Activated gamma-delta T cell treated with Interleukin-2 at 50 U/mL for 16 hours (primary cell): ENCODE measurements around the gene ZNF766.
"Not testable (repeated sequence)": the region's sequence is repeated elsewhere in the genome, so short reads cannot be mapped to it uniquely, and the experiment has no call there.

Experiments
- DNase-seq: peaks from one replicate; pipeline ENCODE4 v3.0.0-alpha.2; 2020

The ZNF766 gene

DNA sequence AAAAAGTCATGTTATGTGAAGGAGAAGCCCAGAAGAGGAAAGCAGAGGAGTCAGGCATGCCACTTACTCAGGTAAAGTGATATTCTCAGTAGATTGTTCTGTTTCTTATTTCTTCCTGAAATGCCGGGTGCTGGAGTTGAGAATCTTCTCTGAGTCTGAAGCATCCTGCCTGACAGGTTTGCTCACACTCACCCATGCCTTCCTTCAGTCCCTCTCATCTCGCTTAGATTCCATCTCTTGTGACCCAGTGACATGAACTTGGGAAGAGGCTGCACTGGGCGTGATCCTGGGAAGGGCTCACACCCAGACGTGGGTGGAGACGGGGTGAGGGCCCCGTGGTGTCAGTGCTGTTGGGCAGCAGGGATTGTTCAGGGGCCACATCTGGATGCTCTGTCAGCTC lies 8.1 kb downstream of the ZNF766 start:
- DNase-seq = no peak

DNA sequence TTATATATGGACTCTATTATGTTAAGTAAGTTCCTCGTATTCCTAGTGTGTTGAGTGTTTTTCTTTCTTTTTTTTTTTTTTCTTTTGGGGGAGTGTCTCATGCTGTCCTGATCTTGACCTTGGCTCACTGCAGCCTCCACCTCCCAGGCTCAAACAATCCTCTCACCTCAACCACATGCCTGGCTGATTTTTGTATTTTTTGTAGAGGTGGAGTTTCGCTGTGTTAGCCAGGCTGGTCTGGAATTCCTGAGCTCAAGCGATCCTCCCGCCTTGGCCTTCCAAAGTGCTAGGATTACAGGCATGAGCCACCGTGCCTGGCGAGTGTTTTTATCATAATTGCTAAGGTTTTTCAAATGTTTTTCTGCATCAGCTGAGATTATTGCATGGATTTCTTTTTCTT lies 16.9 kb downstream of the ZNF766 start:
- no peak for DNase-seq

DNA sequence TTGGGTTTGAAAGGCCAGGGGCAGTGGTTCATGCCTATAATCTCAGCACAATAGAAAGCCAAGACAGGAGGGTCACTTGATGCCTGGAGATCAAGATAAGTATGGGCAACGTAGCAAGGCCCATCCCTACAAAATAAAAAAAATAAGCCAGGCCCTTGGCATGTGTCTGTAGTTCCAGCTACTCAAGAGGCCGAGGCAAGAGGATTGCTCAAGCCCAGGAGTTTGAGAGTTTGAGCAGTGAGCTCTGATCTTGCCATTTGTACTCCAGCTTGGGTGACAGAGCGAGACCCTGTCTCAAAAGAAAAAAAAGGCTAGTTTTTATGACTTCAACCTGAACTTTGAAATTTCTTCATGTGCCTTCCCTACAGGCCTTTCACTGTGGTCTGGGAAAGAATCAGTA lies 22.4 kb downstream of the ZNF766 start:
- DNase-seq = no peak

DNA sequence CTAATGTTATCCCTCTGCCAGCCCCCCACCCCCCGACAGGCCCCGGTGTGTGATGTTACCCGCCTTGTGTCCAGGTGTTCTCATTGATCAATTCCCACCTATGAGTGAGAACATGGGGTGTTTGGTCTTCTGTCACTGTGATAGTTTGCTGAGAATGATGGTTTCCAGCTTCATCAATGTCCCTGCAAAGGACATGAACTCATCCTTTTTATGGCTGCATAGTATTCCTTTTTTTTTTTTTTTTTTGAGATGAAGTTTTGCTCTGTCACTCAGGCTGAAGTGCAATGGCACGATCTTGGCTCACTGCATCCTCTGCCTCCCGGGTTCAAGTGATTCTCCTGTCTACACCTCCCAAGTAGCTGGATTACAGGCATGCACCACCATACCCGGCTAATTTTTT lies 23.6 kb downstream of the ZNF766 start:
- not testable (repeated sequence) for DNase-seq

DNA sequence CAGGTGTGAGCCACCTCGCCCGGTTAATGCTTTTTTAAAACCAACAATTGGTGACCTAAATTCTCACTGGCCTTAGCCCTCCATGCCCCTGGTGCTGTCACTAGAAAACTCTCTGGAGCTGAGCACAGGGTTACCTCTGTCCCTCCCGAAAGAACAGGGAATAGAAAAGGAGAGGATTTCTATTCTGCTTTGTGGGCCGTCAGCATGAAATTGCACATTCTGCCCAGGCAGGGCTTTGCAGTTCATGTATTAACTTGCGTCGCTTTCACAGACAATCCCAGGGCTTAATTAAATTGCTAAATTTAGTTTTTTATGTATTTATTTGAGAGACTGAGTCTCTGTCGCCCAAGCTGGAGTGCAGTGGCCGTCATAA lies 27.0 kb downstream of the ZNF766 start:
- no peak for DNase-seq

DNA sequence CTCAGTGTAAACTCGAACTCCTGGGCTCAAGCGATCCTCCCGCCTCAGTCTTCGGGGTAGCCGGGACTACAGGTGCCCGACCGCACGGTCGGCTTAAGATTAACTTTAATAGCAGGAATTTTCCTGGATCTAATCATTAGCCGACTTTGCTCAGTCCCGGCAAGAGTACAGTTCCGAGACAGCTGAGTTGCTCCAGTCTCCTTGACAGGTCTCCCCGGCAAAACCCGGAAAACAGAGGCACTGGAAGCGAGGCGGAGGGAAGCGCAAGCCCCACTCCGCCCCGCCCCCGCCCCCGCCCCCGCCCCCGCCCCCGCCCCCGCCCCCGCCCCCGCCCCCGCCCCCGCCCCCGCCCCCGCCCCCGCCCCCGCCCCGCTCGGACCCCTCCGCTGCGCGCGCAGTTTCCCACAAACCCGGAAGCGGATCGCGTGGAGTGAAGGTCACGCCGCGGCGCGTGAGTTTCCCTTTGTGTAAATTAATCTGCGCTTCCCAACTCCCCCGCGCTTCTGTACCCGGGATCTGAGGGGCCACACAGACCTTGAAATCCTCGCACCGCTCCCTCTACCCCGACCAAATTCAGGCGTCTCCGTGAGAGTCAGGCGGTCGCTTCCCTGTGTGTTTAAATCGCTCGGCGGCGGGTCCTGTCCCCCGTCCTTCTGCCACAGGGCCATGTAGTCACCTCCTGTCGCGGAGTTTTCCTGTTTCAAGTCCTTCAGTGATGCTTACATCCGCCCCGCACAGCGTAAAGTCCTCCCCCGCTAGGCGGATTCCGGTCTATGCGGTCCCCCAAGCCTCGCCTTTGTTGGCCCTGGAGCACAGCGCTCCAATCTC lies 27.6 kb downstream of the ZNF766 start, which contains the start of gene ZNF480:
TSS of gene ZNF480 (plus strand) at position 397 of the 828 bp plus-strand sequence. CDS start 3,244 bp downstream, outside the sequence.
- peak; percentile 87 for DNase-seq

DNA sequence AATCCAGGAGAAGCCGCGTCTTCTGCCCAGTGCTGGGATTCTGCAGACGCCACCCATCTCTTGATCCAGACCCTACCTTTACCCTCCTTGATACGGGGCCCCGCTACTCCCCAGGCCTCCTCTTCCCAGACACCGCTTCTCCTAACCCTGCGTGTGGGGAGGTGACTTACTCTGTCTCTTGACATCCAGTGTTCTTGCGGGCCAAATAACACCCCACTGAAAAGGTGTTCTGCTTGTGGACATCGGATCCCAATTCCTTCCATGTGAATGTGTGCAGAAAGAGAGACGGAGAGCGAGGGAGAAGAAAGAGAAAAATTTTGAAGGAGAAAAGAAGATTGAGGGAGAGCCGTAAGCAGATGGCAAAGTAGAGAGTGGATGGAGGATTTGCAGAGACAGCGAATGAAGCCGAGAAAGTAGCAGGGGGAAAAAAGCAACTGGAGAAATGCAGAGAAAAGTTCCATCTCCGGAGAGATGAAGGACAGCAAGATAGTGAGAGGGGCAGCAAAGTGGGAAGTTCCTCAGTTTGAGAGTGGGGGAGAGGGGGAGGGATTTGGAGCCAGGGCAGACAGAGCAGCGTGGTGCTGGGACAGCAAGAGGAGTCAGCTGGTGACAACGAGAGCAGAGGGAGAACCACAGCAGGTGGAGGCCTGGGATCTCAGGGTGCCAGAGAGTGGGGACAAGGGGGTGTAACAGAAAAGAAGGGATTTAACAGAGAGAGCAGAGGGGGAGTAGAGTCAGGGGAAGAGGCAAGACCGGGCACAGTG lies 28.4 kb downstream of the ZNF766 start:
- no peak for DNase-seq

DNA sequence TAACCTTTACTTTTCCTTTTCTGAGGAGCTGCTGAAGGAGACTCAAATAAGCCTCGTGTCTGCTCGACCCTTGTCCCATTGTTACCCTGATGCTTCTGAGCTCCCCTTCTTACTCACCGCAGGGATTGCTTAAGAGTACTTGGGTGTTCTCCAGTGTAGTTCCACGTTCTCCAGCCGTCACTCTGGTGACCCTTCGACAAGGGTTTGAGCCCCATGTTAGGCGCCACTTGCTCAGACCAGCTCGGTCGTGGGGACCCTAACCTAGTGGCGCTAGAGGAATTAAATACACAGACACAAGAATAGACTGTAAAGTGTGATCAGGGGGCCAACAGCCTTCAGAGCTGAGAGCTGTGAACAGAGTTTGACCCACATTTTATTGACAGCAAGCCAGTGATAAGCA lies 37.9 kb downstream of the ZNF766 start:
- DNase-seq = no peak

DNA sequence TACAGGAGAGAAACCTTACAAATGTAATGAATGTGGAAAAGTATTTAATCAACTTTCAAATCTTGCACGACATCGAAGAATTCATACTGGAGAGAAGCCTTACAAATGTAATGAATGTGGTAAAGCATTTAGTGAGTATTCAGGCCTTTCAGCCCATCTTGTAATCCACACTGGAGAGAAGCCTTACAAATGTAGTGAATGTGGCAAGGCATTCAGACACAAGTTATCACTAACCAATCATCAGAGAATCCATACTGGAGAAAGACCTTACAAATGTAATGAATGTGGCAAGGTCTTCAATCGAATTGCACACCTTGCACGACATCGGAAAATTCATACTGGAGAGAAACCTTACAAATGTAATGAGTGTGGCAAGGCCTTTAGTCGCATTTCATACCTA lies 53.0 kb downstream of the ZNF766 start:
- DNase-seq = no peak

DNA sequence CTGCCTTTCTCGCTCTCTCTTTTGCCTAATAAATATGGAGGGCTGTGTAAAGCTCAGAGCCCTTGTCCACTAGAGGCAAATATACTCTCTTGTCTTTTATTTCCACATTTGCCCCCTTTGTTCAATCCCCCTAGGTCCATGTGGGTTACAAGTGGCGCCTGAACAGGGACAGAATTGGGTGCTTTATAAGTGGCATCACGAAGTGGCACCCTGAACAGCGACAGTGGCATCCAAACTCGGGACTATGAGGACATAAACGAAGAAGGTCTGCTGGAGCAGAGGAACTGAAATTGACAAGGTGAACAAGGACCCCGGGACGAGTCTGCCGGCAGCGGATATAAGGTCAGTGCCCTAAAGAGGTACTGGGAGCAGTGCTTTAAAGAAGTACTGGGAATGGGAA lies 62.4 kb downstream of the ZNF766 start:
- no peak for DNase-seq

DNA sequence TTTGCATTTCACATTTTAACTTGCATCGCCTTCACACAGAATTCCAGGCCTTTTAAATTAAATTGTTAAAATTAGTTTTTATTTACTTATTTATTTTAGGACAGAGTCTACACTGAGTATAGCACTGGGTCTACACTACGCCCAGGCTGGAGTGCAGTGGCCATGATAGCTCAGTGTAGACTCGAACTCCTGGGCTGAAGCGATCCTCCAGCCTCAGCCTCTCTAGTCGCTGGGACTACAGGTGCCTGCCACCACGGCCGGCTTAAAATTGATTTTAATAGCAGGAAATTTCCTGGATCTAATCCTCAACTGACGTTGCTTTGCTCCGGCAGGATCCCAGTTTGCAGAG lies 66.4 kb downstream of the ZNF766 start:
- no peak for DNase-seq

DNA sequence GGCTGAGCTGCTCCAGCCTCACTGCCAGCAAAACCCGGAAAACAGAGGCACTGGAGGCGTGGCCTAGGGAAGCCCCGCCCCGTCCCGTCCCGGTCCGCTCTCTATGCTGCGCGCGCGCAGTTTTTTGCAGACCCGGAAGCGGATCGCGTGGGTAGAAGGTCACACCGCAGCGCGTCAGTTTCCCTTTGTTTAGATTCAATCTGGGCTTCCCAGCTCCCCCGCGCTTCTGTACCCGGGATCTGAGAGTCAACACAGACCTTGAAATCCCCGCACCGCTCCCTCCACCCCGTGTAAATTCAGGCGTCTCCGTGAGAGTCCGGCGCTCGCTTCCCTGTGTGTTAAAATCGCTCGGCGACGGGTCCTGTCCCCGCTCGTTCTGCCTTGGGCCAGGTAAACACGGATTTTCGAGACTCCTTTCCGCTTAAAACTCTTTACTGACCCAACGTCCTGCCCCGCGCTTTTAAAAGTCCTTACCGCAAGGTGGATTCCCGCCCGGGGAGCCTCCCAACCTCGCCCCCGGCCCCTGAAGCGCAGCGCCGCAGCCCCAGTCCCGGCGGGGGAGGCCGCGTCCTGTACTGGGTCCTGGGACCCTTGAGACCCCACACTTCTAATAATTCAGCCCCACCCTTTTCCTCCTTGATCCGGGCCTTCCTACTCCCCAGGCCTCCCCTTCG lies 66.9 kb downstream of the ZNF766 start, which contains the start of gene ZNF610:
TSS of gene ZNF610 (plus strand) at position 127 of the 674 bp plus-strand sequence. CDS start 12,930 bp downstream, outside the sequence.
- DNase-seq = peak; percentile 87

DNA sequence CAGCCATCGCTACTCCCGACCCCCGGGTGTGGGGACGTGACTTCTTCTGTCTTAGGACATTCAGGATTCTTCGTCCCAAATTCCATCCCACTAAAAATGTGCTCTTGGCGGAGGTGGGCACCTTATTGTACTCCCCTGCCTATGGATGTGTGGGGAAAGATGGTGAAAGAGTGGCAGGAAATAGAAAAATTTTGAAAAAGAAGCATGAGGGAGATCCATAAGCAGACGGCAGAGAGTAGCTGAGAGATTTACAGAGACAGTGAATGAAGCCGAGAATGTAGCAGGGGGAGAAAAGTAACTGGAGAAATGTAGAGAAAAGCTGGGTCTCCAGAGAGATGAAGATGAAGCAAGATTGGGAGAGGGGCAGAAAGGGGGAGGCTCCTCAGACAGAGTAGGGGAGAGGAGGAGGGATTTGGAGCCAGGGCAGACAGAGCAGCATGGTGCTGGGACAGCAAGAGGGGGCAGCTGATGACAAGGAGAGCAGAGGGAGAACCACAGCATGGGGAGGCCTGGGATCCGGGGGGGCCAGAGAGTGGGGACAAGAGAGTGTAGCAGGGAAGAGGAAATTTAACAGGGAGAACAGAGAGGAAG lies 67.5 kb downstream of the ZNF766 start:
- no peak for DNase-seq

DNA sequence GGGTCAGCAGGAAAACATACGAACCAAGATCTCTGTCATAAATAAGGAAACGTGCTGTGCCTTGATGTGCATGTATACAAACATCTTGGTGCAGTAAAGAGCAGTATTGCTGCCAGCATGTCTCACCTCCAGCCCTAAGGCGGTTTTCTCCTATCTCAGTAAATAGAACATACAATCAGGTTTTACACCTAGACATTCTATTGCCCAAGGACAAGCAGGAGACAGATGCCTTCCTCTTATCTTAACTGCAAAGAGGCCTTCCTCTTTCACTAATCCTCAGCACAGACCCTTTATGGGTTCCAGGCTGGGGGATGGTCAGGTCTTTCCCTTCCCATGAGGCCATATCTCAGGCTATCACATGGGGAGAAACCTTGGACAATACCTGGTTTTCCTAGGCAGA lies 69.6 kb downstream of the ZNF766 start:
- not testable (repeated sequence) for DNase-seq

DNA sequence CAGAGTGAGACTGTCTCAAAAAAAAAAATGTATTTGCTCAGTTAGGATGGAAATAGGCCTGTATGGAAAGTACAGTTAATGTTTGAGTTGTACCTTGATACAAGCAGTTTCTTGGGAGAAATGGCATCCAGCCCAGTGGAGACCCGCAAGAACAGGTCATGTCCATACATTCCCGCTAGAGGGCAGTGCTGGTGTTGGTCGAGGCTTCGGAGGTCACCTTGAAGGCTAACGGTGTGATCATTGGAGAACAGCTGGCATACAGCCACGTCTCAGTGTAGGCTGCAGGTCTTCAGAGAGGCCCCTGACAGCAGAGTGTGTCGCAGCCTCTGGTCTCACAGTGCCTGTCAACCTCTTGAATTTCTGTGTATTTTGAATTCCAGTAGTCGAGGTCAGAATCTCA lies 74.2 kb downstream of the ZNF766 start:
- peak; percentile 58 for DNase-seq

DNA sequence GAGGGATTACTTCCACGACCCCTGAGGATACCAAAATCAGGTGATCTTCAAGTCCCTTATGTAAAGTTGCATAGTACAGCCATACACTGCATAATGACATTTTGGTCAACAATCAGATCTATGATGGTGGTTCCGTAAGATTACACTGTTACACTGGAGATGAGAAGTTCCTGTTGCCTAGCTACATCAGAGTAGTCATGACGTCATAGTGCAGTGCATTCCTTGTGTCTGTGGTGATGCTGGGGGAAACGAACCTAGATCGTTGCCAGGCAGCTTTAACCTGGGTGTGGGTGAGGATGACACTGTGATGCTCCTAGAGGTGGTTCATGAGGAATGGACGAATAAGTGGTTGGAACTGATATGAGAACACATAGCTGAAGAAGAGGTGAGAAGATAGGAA lies 75.8 kb downstream of the ZNF766 start:
- DNase-seq = no peak
